GM21723 (cell line): ENCODE results near the gene DCTN3.

Experiments used
- ATAC-seq: cut with Tn5 transposase; IDR thresholded peaks from one replicate; pipeline ENCODE4 v1.9.1; 2021; ENCODE audit warnings: mild to moderate bottlenecking, moderate library complexity; ENCODE audit not compliant: unreplicated experiment

DCTN3 gene

DNA sequence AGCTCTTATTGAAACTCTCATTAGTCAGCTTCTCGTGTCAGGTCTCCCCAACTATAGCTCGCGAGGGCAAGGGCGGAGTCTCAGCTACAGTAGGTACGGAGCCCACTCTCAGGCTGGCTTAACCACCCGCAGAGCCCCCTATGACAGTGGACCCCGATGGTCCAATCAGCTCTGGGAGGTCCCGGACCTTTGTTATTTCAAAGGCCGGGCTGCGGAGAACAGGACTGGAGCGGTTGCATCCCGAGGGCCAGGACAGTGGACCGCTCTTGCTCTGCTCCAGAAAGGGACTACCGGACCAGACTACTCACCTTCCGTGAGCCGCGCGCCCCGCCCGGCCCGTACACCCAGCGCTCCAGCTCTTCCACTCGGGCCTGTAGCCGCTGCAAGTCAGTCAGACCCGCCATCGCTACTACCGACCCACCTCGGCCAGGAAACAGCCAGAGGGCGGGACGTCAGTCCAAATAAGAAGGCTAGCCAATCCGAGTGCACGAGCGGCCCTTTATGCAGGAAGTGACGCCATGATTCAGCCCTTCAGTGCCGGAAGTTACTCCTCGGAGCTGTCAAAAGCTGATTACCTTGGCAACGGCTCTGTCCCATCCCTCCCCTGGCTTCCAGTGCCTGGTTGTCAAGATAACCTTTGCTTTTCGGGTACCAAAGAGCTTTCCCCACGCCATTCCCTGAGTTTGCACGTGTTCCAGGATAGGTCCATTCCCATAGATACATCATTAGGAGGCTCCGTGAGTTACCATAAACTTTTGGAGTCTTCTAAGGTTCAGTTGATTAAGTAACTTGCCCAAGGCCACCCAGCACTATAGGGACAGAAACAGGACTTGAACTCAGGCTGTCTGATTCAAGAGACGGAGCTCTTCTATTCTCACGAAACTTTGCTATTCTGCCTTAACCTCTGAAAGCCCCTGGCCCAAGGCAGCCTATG, at the start of gene DCTN3:
Gene DCTN3, minus strand, starts transcription at position 435 of the 934 bp plus-strand sequence. Its CDS starts 31 bp downstream, at position 404.
- ATAC-seq: peak; percentile 99

- peak; percentile 72 for ATAC-seq
These were observed 45.3 kb upstream of the DCTN3 start for GRCh38 chr9:34665381-34666250.

DNA sequence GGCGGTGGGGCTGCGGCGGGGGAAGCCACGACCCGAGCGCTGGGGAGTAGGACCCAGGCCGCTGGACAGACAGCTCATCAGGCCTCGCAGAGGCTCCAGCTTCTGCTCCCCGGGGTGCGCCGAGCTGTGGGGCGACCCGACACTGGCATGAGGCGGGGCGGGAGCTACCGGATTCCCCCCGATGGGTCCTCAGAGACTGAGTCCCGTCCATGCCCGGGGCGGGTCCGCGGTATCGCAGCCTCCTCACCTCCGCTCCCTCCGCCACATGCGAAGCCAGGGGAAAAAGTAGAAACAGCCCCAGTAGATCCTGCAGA, 44.7 kb upstream of the DCTN3 start:
- ATAC-seq: peak; percentile 27

GRCh38 chr9:34664281-34665066, 44.2 kb upstream of the DCTN3 start:
- ATAC-seq: peak; percentile 53

DNA sequence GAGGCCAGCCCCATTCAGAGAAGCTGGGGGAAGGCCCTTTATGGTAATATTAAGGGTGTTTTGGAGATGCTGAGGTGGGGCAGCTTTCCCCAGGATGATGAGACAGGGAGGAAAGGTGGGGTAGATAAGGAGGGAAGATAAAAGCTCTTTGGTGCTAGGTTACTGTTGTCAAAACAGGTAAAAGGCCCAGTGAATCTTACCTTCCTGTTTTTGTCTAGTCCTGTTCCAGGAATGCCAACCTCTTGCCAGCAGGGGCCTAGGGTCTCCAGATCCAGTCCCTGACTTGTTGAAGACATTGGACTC, 43.0 kb upstream of the DCTN3 start:
- no peak for ATAC-seq

DNA sequence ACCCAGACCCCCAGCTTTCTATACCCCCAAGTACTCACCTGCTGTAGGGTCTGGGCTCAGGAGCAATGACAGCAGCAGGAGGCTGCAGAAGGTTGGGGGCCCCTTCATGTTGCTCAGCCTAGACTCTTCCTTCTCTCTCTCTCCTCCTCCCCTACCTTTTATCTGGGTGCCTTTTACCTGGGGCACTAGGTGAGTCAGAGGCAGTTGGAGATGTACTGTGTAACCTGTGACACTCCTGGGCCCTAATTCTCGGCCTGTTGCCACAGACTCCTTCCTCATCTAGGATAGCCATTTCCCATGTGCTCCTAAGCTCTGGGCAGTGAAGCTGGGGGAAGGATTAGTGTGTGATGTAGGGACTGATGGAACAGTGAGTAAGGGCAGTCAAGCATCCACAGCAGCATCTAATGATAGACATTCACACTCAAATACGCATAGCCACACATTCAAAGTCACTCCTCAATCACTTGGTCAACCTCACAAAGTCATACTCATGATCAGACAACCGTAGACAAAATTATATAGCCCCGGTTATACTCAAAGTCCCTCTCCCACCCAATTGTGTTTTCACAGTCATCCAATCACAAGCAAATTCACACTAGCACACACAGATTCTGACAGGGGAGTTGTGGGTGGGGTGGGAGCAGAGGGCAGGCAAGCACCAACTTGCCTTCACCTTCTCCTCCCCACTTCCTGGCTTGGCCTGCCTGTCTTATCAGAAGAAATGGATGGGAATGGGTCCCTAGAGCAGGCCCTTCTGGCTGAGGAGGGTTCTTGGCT, 42.4 kb upstream of the DCTN3 start, which contains the start of gene CCL27:
Gene CCL27, minus strand, starts transcription at position 132 of the 777 bp plus-strand sequence. Its CDS starts 24 bp downstream, at position 108.
- ATAC-seq: no peak

DNA sequence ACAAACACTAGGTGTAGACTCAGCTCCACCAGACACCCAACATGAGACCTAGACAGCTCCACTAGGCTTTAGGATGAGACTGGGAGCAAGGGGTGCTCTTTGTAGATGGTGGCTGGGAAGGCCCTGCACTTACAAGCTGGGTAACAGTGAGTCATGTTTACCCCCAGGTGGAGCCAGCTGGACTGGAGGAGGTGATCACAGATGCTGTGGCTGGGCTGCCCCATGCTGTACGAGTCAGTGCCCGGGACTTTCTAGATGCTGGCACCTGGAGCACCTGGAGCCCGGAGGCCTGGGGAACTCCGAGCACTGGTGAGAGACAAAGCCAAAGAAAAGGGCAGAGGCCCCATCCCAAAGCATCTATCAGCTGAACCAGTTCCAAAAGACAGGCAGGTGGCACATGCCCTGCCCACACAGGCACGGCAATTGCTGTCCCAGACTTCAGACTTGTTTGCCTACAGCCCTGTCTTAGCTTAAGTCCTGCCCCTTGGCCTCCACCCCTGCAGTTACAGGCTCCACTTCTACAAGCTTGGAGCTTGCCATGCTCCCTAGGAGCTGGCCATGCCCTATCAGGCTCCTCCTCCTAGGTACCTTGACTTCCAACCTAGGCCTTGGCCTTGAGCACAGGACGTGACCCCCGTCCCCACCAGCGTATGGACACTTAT, 39.4 kb upstream of the DCTN3 start:
- no peak for ATAC-seq

- no peak for ATAC-seq
These were observed 38.2 kb upstream of the DCTN3 start for GRCh38 chr9:34658461-34658860.

DNA sequence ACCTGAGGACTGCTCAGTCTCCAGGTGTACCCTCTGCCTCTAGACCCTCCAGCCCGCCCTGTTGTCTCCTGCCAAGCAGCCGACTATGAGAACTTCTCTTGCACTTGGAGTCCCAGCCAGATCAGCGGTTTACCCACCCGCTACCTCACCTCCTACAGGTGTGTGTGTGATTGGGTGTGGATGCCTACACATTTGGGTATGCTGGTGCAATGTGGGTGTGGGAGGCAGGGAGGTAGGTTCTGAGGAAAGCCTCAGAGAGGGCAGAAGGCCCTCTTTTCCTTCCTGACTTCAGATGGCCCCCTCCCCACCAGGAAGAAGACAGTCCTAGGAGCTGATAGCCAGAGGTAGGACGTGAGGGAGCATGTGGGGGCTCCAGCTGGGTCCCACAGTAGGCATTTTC, 36.7 kb upstream of the DCTN3 start:
- ATAC-seq: no peak

DNA sequence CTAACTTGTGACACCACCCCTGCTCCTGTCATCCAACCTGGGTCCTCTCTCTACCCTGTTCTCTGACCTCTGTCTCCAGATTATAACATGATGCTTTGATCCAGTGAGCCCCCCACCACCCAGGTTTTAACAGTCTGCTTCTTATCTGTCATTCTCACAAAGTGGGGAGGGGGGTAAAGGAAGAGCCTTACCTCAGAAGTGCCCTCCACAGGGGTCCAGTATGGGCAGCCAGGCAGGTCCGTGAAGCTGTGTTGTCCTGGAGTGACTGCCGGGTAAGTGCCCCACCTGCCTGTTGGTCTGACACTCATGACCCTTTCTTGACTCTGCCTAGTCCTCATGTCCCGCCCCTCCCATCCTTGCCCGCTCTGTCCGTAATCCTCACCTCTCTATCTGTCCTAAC, 35.1 kb upstream of the DCTN3 start:
- ATAC-seq: no peak

- ATAC-seq: no peak
These were observed 34.2 kb upstream of the DCTN3 start for GRCh38 chr9:34654323-34655051.

DNA sequence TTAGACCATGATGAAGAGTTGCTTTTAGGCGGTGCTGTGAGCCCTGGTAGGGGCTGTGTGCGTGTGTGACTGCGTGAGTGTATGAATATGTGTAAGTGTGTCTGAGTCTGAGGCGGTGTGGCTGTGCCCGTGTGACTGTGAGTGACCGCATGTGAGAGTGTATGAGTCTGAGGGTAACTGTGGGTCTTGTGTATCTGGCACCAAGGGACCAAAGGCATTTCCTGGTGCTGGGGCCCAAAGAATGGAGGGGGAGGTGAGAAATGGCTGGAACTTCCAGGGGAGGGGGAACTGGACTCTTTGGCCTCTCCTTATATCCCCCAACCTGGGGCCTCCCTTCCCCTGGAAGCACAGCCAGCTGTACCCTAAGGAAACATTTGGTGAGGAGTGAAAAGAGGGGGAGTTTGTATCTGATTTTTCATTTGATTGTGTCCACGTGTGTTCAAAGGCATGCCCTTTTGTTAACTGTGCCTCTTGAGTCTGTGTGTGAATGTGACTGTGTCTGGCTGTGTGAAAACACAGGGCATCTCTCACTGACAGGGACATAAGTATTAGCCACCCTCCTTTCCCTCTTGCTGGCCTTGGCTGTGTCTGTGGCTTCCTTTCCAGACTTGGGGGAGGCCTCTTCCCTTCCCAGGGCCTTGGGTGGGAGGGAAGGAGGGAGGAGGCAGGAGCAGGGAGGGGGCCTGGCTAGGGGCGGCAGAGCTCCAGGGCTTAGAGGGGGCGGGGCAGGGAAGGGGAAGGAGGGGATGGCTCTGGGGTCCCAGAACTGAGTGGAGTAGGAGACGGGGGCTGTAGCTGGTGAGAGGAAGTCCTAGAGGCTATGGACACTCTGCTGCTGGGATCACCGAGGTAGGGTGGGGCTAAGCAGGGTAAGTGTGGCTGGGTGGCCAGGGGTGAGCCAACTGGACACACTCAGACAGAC, 33.1 kb upstream of the DCTN3 start:
- ATAC-seq: no peak

DNA sequence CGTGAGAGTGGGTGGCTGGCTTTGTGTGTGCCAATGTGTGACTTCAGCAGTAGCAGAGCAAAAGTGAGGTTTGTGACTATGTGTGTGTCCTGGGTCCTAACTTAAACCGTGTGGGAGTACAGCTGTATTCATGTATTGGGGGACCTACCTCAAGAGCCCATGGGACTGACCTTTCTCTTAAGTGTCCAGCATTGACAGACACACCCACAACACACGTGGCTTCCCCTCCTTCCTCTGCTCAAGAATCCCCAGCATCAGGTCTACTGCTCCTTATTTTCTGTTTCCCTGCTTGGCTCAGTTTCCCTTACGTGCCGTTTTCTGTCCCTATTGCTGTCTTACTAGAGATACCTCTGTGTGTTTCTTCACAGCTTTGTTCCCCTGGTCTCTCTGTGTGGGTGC, 32.3 kb upstream of the DCTN3 start:
- no peak for ATAC-seq

DNA sequence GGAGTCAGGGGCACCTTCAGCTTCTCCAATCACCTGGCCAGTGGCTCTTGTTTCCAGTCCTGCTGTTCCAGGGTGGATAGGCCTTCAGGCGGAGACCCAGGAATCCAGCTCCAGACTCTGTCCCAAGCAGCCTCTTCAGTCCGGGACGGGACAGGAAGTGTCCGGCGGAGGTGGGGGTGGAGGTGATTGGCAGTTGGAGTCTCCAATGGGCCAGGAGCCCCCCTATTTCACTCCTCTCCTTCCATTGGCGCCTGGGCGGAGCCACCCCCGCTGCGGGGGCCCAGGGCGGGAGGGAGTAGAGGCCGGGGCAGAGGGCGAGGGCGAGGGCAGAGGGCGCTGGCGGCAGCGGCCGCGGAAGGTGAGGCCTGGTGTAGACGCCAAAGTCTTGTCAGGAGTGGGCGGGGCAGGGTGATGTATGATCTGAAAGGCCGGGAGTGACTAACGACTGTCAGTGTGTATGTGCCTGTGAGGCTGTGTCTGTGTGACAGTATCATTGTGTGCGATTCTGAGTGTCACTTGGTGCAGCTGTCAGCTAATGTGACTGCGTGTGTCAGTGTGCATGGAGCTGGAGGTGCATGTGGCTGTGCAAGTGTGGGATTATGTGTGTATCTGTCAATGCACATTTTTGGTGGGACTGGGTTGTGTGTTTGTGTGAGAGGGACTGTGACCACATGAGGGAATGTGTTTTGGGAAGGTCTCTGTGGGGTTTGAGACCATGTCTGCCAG, 31.7 kb upstream of the DCTN3 start, which contains the start of gene IL11RA:
Gene IL11RA, plus strand, starts transcription at position 310 of the 726 bp plus-strand sequence. CDS start 3,033 bp downstream, outside the sequence.
- peak; percentile 45 for ATAC-seq

GRCh38 chr9:34651321-34651720, 31.0 kb upstream of the DCTN3 start:
- ATAC-seq: no peak

GRCh38 chr9:34650816-34651215, 30.5 kb upstream of the DCTN3 start:
- no peak for ATAC-seq

GRCh38 chr9:34648673-34649072, 28.4 kb upstream of the DCTN3 start:
- ATAC-seq: no peak
